Activated naive CD4-positive, alpha-beta T cell treated with anti-CD3 and anti-CD28 coated beads, Interleukin-2, amount 10 ng/mL, durations not matched to agents 7 days and 5 days (primary cell): ENCODE measurements around the gene FGGY.
A peak's percentile ranks its signal among the peaks of the same experiment; 100 is the strongest.
"Not testable (repeated sequence)": the region's sequence is repeated elsewhere in the genome, so short reads cannot be mapped to it uniquely, and the experiment has no call there.

Experiments
- CTCF ChIA-PET: fragments of 350-600 bp; sonication (Branson Sonifier 250); formaldehyde crosslinking; loops from one replicate; lab custom pipeline; 2021; ENCODE audit warnings: antibody characterized with exemption; lab: Charles Lee
- DNase-seq: peaks from one replicate; pipeline ENCODE4 v3.0.0-alpha.2; 2020
- H3K27ac Mint-ChIP-seq: one replicate; pipeline ENCODE4 v1.8.0; 2021; ENCODE audit warnings: mild to moderate bottlenecking, moderate library complexity, mixed read lengths
- H3K27me3 Mint-ChIP-seq: one replicate; pipeline ENCODE4 v1.8.0; 2021; ENCODE audit warnings: mild to moderate bottlenecking, mixed read lengths
- H3K36me3 Mint-ChIP-seq: one replicate; pipeline ENCODE4 v1.8.0; 2021; ENCODE audit warnings: mixed read lengths
- H3K4me1 Mint-ChIP-seq: one replicate; pipeline ENCODE4 v1.8.0; 2021; ENCODE audit warnings: mixed read lengths
- H3K4me3 Mint-ChIP-seq: one replicate; pipeline ENCODE4 v1.8.0; 2021; ENCODE audit warnings: mild to moderate bottlenecking, moderate library complexity, mixed read lengths
- H3K9me3 Mint-ChIP-seq: one replicate; pipeline ENCODE4 v1.8.0; 2021; ENCODE audit warnings: mixed read lengths

The FGGY gene

GRCh38 chr1:59296358-59297256 lies at the start of gene FGGY:
TSS of gene FGGY (plus strand) at chr1:59297094. CDS start at chr1:59321550, 24,456 bp downstream.
- Mint-ChIP-seq H3K27me3 (no peaks in the 10 kb centered on the region), H3K27ac (peak within 1 kb of the TSS; percentile 90), H3K9me3 (no peaks in the 10 kb centered on the region), H3K36me3 (no peaks in the 10 kb centered on the region), H3K4me3 (peak within 1 kb of the TSS; percentile 85), H3K4me1 (peaks cover 39% of the 10 kb centered on the region)
- DNase-seq = peak; percentile 94
- CTCF ChIA-PET = interaction anchor here (0.8 to 2.5 kb wide), 3 partner anchors 32 to 402 kb away, joined by 3 to 7 read pairs (median 4); no protein-coding TSS in a partner anchor

- Mint-ChIP-seq H3K4me3 (no peak overlapping the region), H3K4me1 (no peaks in the 10 kb centered on the region), H3K27ac (no peak overlapping the region), H3K9me3 (peaks cover 2% of the 10 kb centered on the region), H3K27me3 (peaks cover 8% of the 10 kb centered on the region), H3K36me3 (no peaks in the 10 kb centered on the region)
- CTCF ChIA-PET = no interaction called here
- DNase-seq = no peak
Observed at GRCh38 chr1:59248758-59249157, 48.1 kb upstream of the FGGY start.

GRCh38 chr1:59249396-59250137 lies 47.3 kb upstream of the FGGY start:
- Mint-ChIP-seq H3K27ac (no peak overlapping the region), H3K27me3 (peaks cover 8% of the 10 kb centered on the region), H3K4me1 (no peaks in the 10 kb centered on the region), H3K9me3 (peaks cover 2% of the 10 kb centered on the region), H3K4me3 (no peak overlapping the region), H3K36me3 (no peaks in the 10 kb centered on the region)
- CTCF ChIA-PET = no interaction called here
- no peak for DNase-seq

GRCh38 chr1:59251061-59251460 lies 45.8 kb upstream of the FGGY start:
- DNase-seq, H3K4me3 Mint-ChIP-seq, H3K4me1 Mint-ChIP-seq, H3K27ac Mint-ChIP-seq, H3K27me3 Mint-ChIP-seq, H3K9me3 Mint-ChIP-seq, H3K36me3 Mint-ChIP-seq, CTCF ChIA-PET: not testable (repeated sequence)

GRCh38 chr1:59256429-59256828 lies 40.5 kb upstream of the FGGY start:
- DNase-seq, H3K4me1 Mint-ChIP-seq, H3K27me3 Mint-ChIP-seq, H3K4me3 Mint-ChIP-seq, H3K36me3 Mint-ChIP-seq, H3K9me3 Mint-ChIP-seq, CTCF ChIA-PET, H3K27ac Mint-ChIP-seq: not testable (repeated sequence)

- no peaks in the 10 kb centered on the region for H3K36me3 Mint-ChIP-seq
- H3K27me3 Mint-ChIP-seq = no peaks in the 10 kb centered on the region
- no peak overlapping the region for H3K4me3 Mint-ChIP-seq
- H3K4me1 Mint-ChIP-seq = no peaks in the 10 kb centered on the region
- DNase-seq = no peak
- no peak overlapping the region for H3K27ac Mint-ChIP-seq
- no peaks in the 10 kb centered on the region for H3K9me3 Mint-ChIP-seq
- CTCF ChIA-PET = interaction anchor here (1.5 kb wide), 1 partner anchor 441 kb away, joined by 4 read pairs; no protein-coding TSS in a partner anchor
Observed at GRCh38 chr1:59258412-59259032, 38.4 kb upstream of the FGGY start.

- Mint-ChIP-seq H3K9me3 (no peaks in the 10 kb centered on the region), H3K27me3 (no peaks in the 10 kb centered on the region), H3K4me1 (no peaks in the 10 kb centered on the region), H3K36me3 (no peaks in the 10 kb centered on the region), H3K27ac (no peak overlapping the region), H3K4me3 (no peak overlapping the region)
- CTCF ChIA-PET = no interaction called here
- DNase-seq = no peak
Observed at GRCh38 chr1:59261537-59261936, 35.4 kb upstream of the FGGY start.

GRCh38 chr1:59262631-59263030 lies 34.3 kb upstream of the FGGY start:
- Mint-ChIP-seq H3K27me3 (no peaks in the 10 kb centered on the region), H3K4me1 (no peaks in the 10 kb centered on the region), H3K4me3 (no peak overlapping the region), H3K36me3 (no peaks in the 10 kb centered on the region), H3K9me3 (no peaks in the 10 kb centered on the region), H3K27ac (no peak overlapping the region)
- no peak for DNase-seq
- CTCF ChIA-PET = no interaction called here

- CTCF ChIA-PET = no interaction called here
- no peak overlapping the region for H3K4me3 Mint-ChIP-seq
- no peak for DNase-seq
- no peaks in the 10 kb centered on the region for H3K9me3 Mint-ChIP-seq
- H3K27me3 Mint-ChIP-seq = no peaks in the 10 kb centered on the region
- H3K36me3 Mint-ChIP-seq = no peaks in the 10 kb centered on the region
- H3K4me1 Mint-ChIP-seq = no peaks in the 10 kb centered on the region
- H3K27ac Mint-ChIP-seq = no peak overlapping the region
Observed at GRCh38 chr1:59263111-59263510, 33.8 kb upstream of the FGGY start.

GRCh38 chr1:59265622-59266021 lies 31.3 kb upstream of the FGGY start:
- DNase-seq = no peak
- Mint-ChIP-seq H3K9me3 (no peaks in the 10 kb centered on the region), H3K27me3 (peaks cover 9% of the 10 kb centered on the region), H3K27ac (no peak overlapping the region), H3K36me3 (no peaks in the 10 kb centered on the region), H3K4me3 (no peak overlapping the region), H3K4me1 (no peaks in the 10 kb centered on the region)
- CTCF ChIA-PET = no interaction called here

- Mint-ChIP-seq H3K4me1 (no peaks in the 10 kb centered on the region), H3K4me3 (no peak overlapping the region), H3K9me3 (no peaks in the 10 kb centered on the region), H3K27me3 (peaks cover 9% of the 10 kb centered on the region), H3K27ac (no peak overlapping the region), H3K36me3 (no peaks in the 10 kb centered on the region)
- no peak for DNase-seq
- CTCF ChIA-PET = interaction anchor here (0.6 kb wide), 1 partner anchor 110 kb away, joined by 5 read pairs; no protein-coding TSS in a partner anchor
Observed at GRCh38 chr1:59266180-59266926, 30.5 kb upstream of the FGGY start.

- no peak for DNase-seq
- Mint-ChIP-seq H3K4me1 (no peaks in the 10 kb centered on the region), H3K4me3 (no peak overlapping the region), H3K9me3 (no peaks in the 10 kb centered on the region), H3K27me3 (peaks cover 9% of the 10 kb centered on the region), H3K36me3 (no peaks in the 10 kb centered on the region), H3K27ac (no peak overlapping the region)
- CTCF ChIA-PET = no interaction called here
Observed at GRCh38 chr1:59266927-59267293, 30.0 kb upstream of the FGGY start.

GRCh38 chr1:59268406-59268805 lies 28.5 kb upstream of the FGGY start:
- no peaks in the 10 kb centered on the region for H3K9me3 Mint-ChIP-seq
- peaks cover 9% of the 10 kb centered on the region for H3K27me3 Mint-ChIP-seq
- CTCF ChIA-PET = no interaction called here
- H3K4me3 Mint-ChIP-seq = no peak overlapping the region
- no peak overlapping the region for H3K27ac Mint-ChIP-seq
- no peaks in the 10 kb centered on the region for H3K36me3 Mint-ChIP-seq
- H3K4me1 Mint-ChIP-seq = no peaks in the 10 kb centered on the region
- DNase-seq = no peak
